SU-DHL-6 (cell line): ENCODE data around the gene EID2B.
A peak's percentile ranks its signal among the peaks of the same experiment; 100 is the strongest.

Experiments used
- H2AFZ ChIP-seq: fragments of 200-600 bp; sonication (generic); 2 replicates; pipeline ENCODE4 v1.6.1; 2014; ENCODE audit warnings: low read depth, mild to moderate bottlenecking, moderate library complexity, mixed read lengths, antibody characterized with exemption, low read length; ENCODE audit not compliant: severe bottlenecking
- H3F3A ChIP-seq: fragments of 200-600 bp; shearing (Covaris generic); 2 replicates; pipeline ENCODE4 v1.6.0; 2016; ENCODE audit warnings: antibody characterized with exemption, mild to moderate bottlenecking; ENCODE audit not compliant: insufficient read depth
- H3K27ac ChIP-seq: fragments of 200-600 bp; sonication (generic); 2 replicates; pipeline ENCODE4 v1.5.1; 2016; ENCODE audit warnings: low read depth, mild to moderate bottlenecking, low read length, moderate library complexity, mixed read lengths
- H3K27me3 ChIP-seq: fragments of 200-600 bp; sonication (generic), shearing (Covaris generic); 2 replicates; pipeline ENCODE4 v1.6.0; 2014; ENCODE audit warnings: mild to moderate bottlenecking, low read length
- H3K36me3 ChIP-seq: fragments of 200-600 bp; sonication (generic); 2 replicates; pipeline ENCODE4 v1.6.1; 2014; ENCODE audit warnings: mild to moderate bottlenecking, low read length, mixed read lengths
- H3K4me2 ChIP-seq: fragments of 300-600, 200-600 bp; shearing (Covaris generic), sonication (generic); 2 replicates; pipeline ENCODE4 v1.6.0; 2014; ENCODE audit warnings: low read length, low read depth, mild to moderate bottlenecking; ENCODE audit not compliant: poor library complexity, severe bottlenecking
- H3K4me3 ChIP-seq: fragments of 200-600 bp; sonication (generic); 2 replicates; pipeline ENCODE4 v1.5.1; 2014; ENCODE audit warnings: antibody characterized with exemption, low read length, mild to moderate bottlenecking, mixed read lengths; ENCODE audit not compliant: insufficient read depth, poor library complexity, severe bottlenecking
- H3K79me2 ChIP-seq: fragments of 200-600 bp; sonication (generic); 2 replicates; pipeline ENCODE4 v1.6.1; 2014; ENCODE audit warnings: mild to moderate bottlenecking, low read length, moderate library complexity; ENCODE audit not compliant: insufficient read depth
- H3K9ac ChIP-seq: fragments of 200-600 bp; sonication (generic); 2 replicates; pipeline ENCODE4 v1.7.0; 2014; ENCODE audit warnings: mild to moderate bottlenecking, low read length
- H3K9me2 ChIP-seq: fragments of 200-600 bp; sonication (generic); replicated peaks from 2 replicates; pipeline ENCODE4 v1.6.1; 2014; ENCODE audit warnings: low read length; ENCODE audit not compliant: insufficient read depth
- H3K9me3 ChIP-seq: fragments of 200-600 bp; sonication (generic); 2 replicates; pipeline ENCODE4 v1.6.1; 2014; ENCODE audit warnings: low read length, mixed read lengths; ENCODE audit not compliant: insufficient read depth
- H4K20me1 ChIP-seq: fragments of 200-600 bp; sonication (generic); 2 replicates; pipeline ENCODE4 v1.6.1; 2014; ENCODE audit warnings: low read depth, mild to moderate bottlenecking, antibody characterized with exemption, low read length, moderate library complexity, mixed read lengths
- CTCF ChIP-seq: fragments of 200-600 bp; sonication (generic); IDR thresholded peaks from one replicate; pipeline ENCODE4 v1.5.1; 2017; ENCODE audit warnings: antibody characterized with exemption, mild to moderate bottlenecking, low read length, moderate library complexity; ENCODE audit not compliant: insufficient read depth, poor library complexity, severe bottlenecking
- EZH2phosphoT487 ChIP-seq: fragments of 200-600 bp; sonication (generic), shearing (Covaris generic); conservative IDR thresholded peaks from 2 replicates; pipeline ENCODE4 v1.6.1; 2018; ENCODE audit warnings: mild to moderate bottlenecking, antibody characterized with exemption, low read length, moderate library complexity, mixed read lengths

Gene EID2B

GRCh38 chr19:39539165-39539517 is 6.5 kb upstream of the EID2B start:
- Histone ChIP-seq H4K20me1 (peaks cover 3% of the 10 kb centered on the region; the same call in 1 of the 2 replicates), H3F3A (no peaks in the 10 kb centered on the region), H3K27ac (no peak overlapping the region), H2AFZ (peak overlapping the region; percentile 77), H3K9ac (peak overlapping the region; percentile 81), H3K9me2 (no peaks in the 10 kb centered on the region), H3K9me3 (no peaks in the 10 kb centered on the region), H3K27me3 (no peaks in the 10 kb centered on the region), H3K79me2 (peaks cover 15% of the 10 kb centered on the region), H3K36me3 (no peaks in the 10 kb centered on the region), H3K4me2 (peak overlapping the region; percentile 77), H3K4me3 (peak overlapping the region; percentile 93)
- TF ChIP-seq EZH2phosphoT487, result no peak

- peaks cover 3% of the 10 kb centered on the region; the same call in 1 of the 2 replicates for H4K20me1 ChIP-seq
- no peak overlapping the region for H3K27ac ChIP-seq
- no peak overlapping the region for H3K4me3 ChIP-seq
- H3F3A ChIP-seq, result peaks cover 6% of the 10 kb centered on the region; the same call in 1 of the 2 replicates
- no peak for TF ChIP-seq CTCF
- no peak for TF ChIP-seq EZH2phosphoT487
- H3K27me3 ChIP-seq, result no peaks in the 10 kb centered on the region
- H3K79me2 ChIP-seq, result peaks cover 26% of the 10 kb centered on the region
- no peaks in the 10 kb centered on the region for H3K36me3 ChIP-seq
- H3K9me2 ChIP-seq, result no peaks in the 10 kb centered on the region
- no peaks in the 10 kb centered on the region for H3K9me3 ChIP-seq
- H2AFZ ChIP-seq, result no peak overlapping the region
- H3K9ac ChIP-seq, result no peak overlapping the region
- no peak overlapping the region for H3K4me2 ChIP-seq
Observed at GRCh38 chr19:39533791-39534190, 1.1 kb upstream of the EID2B start.

GRCh38 chr19:39533003-39533512 is 406 bp upstream of the EID2B start:
- Histone ChIP-seq H2AFZ (no peak overlapping the region), H3K27me3 (no peaks in the 10 kb centered on the region), H3F3A (peaks cover 6% of the 10 kb centered on the region; the same call in 1 of the 2 replicates), H3K9ac (peak overlapping the region; percentile 92; the same call in 1 of the 2 replicates), H3K79me2 (peaks cover 19% of the 10 kb centered on the region), H3K9me3 (no peaks in the 10 kb centered on the region), H4K20me1 (no peaks in the 10 kb centered on the region), H3K4me3 (no peak overlapping the region), H3K4me2 (peak overlapping the region; percentile 20), H3K9me2 (no peaks in the 10 kb centered on the region), H3K27ac (no peak overlapping the region), H3K36me3 (no peaks in the 10 kb centered on the region; the same call in 1 of the 2 replicates)
- no peak for TF ChIP-seq CTCF
- TF ChIP-seq EZH2phosphoT487, result no peak

- Histone ChIP-seq H3K27ac (peak overlapping the region; percentile 22; the same call in 1 of the 2 replicates), H3K36me3 (no peaks in the 10 kb centered on the region; the same call in 1 of the 2 replicates), H3K4me2 (peak overlapping the region; percentile 94), H3K27me3 (no peaks in the 10 kb centered on the region), H3K79me2 (peaks cover 17% of the 10 kb centered on the region), H3K9me2 (no peaks in the 10 kb centered on the region), H2AFZ (peak overlapping the region; percentile 65), H3K4me3 (peak overlapping the region; percentile 71), H4K20me1 (no peaks in the 10 kb centered on the region), H3K9me3 (no peaks in the 10 kb centered on the region), H3F3A (peaks cover 6% of the 10 kb centered on the region; the same call in 1 of the 2 replicates), H3K9ac (peak overlapping the region; percentile 92)
- TF ChIP-seq CTCF (no peak), EZH2phosphoT487 (no peak)
Observed at GRCh38 chr19:39531834-39532232, 819 bp downstream of the EID2B start.
